Upper lobe of left lung (tissue), 6 donors: ENCODE measurements around the gene SLC6A6. TPM values are rescaled to one million over a fixed set of nuclear protein-coding genes. Genes with fewer than 3 reads are reported as not detected.
"Not testable (repeated sequence)": the region's sequence is repeated elsewhere in the genome, so short reads cannot be mapped to it uniquely, and the experiment has no call there.

Source experiments
- ATAC-seq, 2 donors: fragments of 200-7000 bp; cut with Tn5 transposase; one replicate each; pipeline ENCODE4 v1.9.1; 2022; ENCODE audit warnings: mild to moderate bottlenecking in 2 of 2, moderate library complexity in 2 of 2; ENCODE audit not compliant: low FRiP score in 2 of 2
- DNase-seq, 2 donors: peaks; one replicate each; pipeline ENCODE4 v3.0.0-alpha.2; 2019 to 2020
- H3K27ac ChIP-seq, 4 donors: fragments of 200-600 bp; sonication (generic); one replicate each; pipeline ENCODE4 v1.5.1; 2016 to 2019
- H3K27me3 ChIP-seq, 4 donors: fragments of 200-600 bp; sonication (generic); one replicate each; pipeline ENCODE4 v1.5.1; 2017 to 2019
- H3K36me3 ChIP-seq, 4 donors: fragments of 200-600 bp; sonication (generic); one replicate each; pipeline ENCODE4 v1.5.1; 2016 to 2019
- H3K4me1 ChIP-seq, 4 donors: fragments of 200-600 bp; sonication (generic); one replicate each; pipeline ENCODE4 v1.5.1; 2018 to 2019
- H3K4me3 ChIP-seq, 4 donors: fragments of 200-600 bp; sonication (generic); one replicate each; pipeline ENCODE4 v1.5.1; 2017 to 2019; ENCODE audit warnings: mild to moderate bottlenecking in 2 of 4, moderate library complexity in 1 of 4
- H3K9me3 ChIP-seq, 4 donors: fragments of 200-600 bp; sonication (generic); one replicate each; pipeline ENCODE4 v1.5.1; 2018 to 2019
- EP300 ChIP-seq, 4 donors: sonication (generic); formaldehyde crosslinking; IDR thresholded peaks; one replicate each; pipeline ENCODE4 v1.5.1; 2017; ENCODE audit warnings: antibody characterized with exemption in 4 of 4, control low read depth in 2 of 4
- POLR2A ChIP-seq, 4 donors: fragments of 450-650 bp; IDR thresholded peaks; one replicate each; pipeline ENCODE4 v1.5.1; 2016 to 2017; ENCODE audit warnings: antibody characterized with exemption in 4 of 4, mild to moderate bottlenecking in 2 of 4
- POLR2AphosphoS5 ChIP-seq, 2 donors: sonication (generic); formaldehyde crosslinking; IDR thresholded peaks; one replicate each; pipeline ENCODE4 v1.5.1; 2017; ENCODE audit warnings: antibody characterized with exemption in 2 of 2
- WGBS, 2 donors: methylation state at CpG; one replicate each; pipeline ENCODE4 v1.1.5; 2017 to 2018; 5-methylcytosine and 5-hydroxymethylcytosine counted together
- total RNA-seq, 6 donors: library from RNA; depleted of rRNA in 4 of 6; stranded (reverse); fragments of >200 nt in 4 of 6; gene quantifications; one replicate each; pipeline versions ENCODE4 v1.1.0 to v1.2.1, GENCODE V29; 2016 to 2021
- TF ChIP-seq, protein P1 (sequence below), 6 experiments: fragments of 450-650 bp in 4 of 6; fragments of 200-600 bp in 2 of 6; sonication (generic) in 2 of 6; IDR thresholded peaks; one replicate each; pipeline ENCODE4 v1.5.1; 2016 to 2019; ENCODE audit warnings: antibody characterized with exemption in 6 of 6
- donor health status: DM: no; HTN: no; CAD: no; lungs with moderate emphysema.
- donor health status: DM: no; HTN: yes; CAD: no; lungs with severe emphysema.

SLC6A6 gene
- total RNA-seq, 6 donors from 2014 or later, result 60.6 to 154 (median 92.8) TPM

DNA sequence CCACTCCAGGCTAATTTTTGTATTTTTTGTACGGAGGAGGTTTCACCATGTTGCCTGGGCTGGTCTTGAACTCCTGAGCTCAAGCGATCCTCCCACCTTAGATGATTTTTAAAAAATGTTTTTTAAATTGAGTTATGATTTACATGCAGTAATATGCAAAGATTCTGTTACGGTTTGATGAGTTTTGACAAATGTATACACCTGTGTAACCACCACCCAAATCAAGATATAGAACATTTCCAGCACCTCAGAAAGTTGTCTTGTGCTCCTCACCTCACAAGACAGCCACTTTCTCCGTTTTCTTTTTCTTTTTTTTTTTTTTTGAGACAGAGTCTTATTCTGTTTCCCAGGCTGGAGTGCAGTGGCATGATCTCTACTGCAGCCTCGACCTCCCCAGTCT lies 4.8 kb downstream of the SLC6A6 start:
- H3K4me1 ChIP-seq, result peaks cover 64 to 75% (median 67%) of the 10 kb centered on the region in 4 donors
- no peaks in the 10 kb centered on the region for H3K27me3 ChIP-seq

DNA sequence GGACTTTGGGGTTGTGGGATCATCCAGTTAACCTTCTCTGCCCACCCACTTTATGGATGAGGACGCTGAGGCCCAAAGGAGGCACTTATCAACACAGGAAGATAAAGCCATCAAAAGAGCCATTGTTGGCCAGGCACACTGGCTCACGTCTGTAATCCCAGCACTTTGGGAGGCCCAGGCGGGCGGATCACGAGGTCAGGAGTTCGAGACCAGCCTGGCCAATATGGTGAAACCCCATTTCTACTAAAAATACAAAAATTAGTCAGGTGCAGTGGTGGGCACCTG lies 7.3 kb downstream of the SLC6A6 start:
- not testable (repeated sequence) for H3K4me3 ChIP-seq, ATAC-seq, DNase-seq, H3K27me3 ChIP-seq, H3K9me3 ChIP-seq
- Histone ChIP-seq H3K27ac (peak overlapping the region; percentile 31 to 90 (median 88)), H3K36me3 (peaks cover 0 to 11% (median 4%) of the 10 kb centered on the region in 4 donors), H3K4me1 (peaks cover 67 to 80% (median 77%) of the 10 kb centered on the region in 4 donors)
- 89 to 94% methylated on average over 6 of the region's 6 CpGs for WGBS, 2 donors

More for the DNA sequence above, 4.8 kb downstream of the SLC6A6 start:
- no peak overlapping the region for H3K27ac ChIP-seq
- ATAC-seq (no peak), DNase-seq (no peak)
- H3K4me3 ChIP-seq, result no peak overlapping the region
- no peaks in the 10 kb centered on the region for H3K9me3 ChIP-seq
- TF ChIP-seq POLR2AphosphoS5 (IDR thresholded peaks at IDR 0.05) (no peak), POLR2A (IDR thresholded peaks at IDR 0.05) (no peak), EP300 (IDR thresholded peaks at IDR 0.05) (no peak)
- TF ChIP-seq, protein P1, sequence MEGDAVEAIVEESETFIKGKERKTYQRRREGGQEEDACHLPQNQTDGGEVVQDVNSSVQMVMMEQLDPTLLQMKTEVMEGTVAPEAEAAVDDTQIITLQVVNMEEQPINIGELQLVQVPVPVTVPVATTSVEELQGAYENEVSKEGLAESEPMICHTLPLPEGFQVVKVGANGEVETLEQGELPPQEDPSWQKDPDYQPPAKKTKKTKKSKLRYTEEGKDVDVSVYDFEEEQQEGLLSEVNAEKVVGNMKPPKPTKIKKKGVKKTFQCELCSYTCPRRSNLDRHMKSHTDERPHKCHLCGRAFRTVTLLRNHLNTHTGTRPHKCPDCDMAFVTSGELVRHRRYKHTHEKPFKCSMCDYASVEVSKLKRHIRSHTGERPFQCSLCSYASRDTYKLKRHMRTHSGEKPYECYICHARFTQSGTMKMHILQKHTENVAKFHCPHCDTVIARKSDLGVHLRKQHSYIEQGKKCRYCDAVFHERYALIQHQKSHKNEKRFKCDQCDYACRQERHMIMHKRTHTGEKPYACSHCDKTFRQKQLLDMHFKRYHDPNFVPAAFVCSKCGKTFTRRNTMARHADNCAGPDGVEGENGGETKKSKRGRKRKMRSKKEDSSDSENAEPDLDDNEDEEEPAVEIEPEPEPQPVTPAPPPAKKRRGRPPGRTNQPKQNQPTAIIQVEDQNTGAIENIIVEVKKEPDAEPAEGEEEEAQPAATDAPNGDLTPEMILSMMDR (IDR thresholded peaks at IDR 0.05), result no peak
- peaks cover 0 to 11% (median 4%) of the 10 kb centered on the region in 4 donors for H3K36me3 ChIP-seq
- 83 to 93% methylated on average over 5 of the region's 5 CpGs for WGBS, 2 donors

DNA sequence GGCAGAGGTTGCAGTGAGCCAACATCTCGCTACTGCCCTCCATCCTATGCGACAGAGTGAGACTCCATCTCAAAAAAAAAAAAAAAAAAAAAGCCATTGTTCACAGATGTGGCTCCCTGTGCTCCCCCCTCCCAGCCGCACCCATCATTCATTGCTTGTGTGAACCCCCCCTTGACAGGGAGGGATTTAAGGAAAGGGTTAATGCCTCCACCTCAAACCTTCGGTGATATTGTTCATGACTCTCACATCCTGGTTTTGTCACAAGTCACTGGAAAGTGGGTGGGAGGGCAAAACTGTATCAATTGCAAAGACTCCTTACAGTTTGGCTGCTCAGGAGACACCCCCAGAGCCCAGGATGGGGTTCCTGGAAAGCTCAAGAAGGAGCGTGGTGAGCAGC lies 7.7 kb downstream of the SLC6A6 start:
- Histone ChIP-seq H3K4me3 (no peak overlapping the region), H3K27ac (peak overlapping the region; percentile 78 to 90 (median 88)), H3K36me3 (peaks cover 0 to 11% (median 4%) of the 10 kb centered on the region in 4 donors), H3K4me1 (peaks cover 63 to 79% (median 75%) of the 10 kb centered on the region in 4 donors), H3K9me3 (no peaks in the 10 kb centered on the region), H3K27me3 (no peaks in the 10 kb centered on the region)
- 82 to 83% methylated on average over 5 of the region's 5 CpGs for whole genome bisulfite sequencing, 2 donors
- DNase-seq (no peak), ATAC-seq (no peak)
- TF ChIP-seq, protein P1 (IDR thresholded peaks at IDR 0.05), result no peak
- TF ChIP-seq EP300 (IDR thresholded peaks at IDR 0.05) (no peak), POLR2A (IDR thresholded peaks at IDR 0.05) (no peak), POLR2AphosphoS5 (IDR thresholded peaks at IDR 0.05) (no peak)

DNA sequence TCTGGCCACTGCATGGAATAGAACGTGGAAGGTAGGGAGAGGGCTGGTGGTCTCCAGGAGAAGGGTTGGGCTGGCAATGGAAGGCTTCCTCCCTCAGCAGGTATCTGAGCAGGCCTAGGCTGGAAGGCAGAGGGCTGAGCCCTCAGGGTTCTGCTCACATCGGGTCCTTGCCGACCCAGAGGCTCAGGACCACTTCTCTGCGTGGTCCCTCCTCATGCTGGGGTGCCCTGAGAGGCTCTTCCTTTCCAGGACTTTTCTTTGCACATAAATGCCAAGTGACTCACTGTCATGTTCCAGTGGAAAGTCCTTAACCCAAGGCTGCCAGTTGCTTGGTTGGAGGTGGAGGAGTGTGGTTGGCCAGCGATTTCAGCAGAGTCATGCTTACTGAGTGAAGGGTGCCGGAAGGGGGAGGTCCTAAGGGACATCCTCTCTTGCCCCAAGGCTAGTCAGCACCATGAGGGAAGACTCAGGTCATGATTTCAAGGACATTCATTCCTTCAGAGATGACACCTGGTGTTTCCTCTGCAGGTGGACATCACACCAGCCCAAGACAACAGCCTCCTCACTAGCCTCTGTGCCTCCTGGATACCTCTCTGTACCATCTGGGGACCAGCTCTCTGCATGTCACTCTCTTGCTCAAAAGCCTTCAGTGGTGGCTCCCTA lies 8.2 kb downstream of the SLC6A6 start:
- DNase-seq, result peak in 1 of 2 donors; percentile 95
- H3K4me1 ChIP-seq, result peaks cover 58 to 79% (median 72%) of the 10 kb centered on the region in 4 donors
- TF ChIP-seq POLR2AphosphoS5 (IDR thresholded peaks at IDR 0.05) (peak; percentile 75 to 84), EP300 (IDR thresholded peaks at IDR 0.05) (peak in 1 of 4 donors; percentile 94), POLR2A (IDR thresholded peaks at IDR 0.05) (peak in 1 of 4 donors; percentile 54)
- TF ChIP-seq, protein P1 (IDR thresholded peaks at IDR 0.05), result no peak
- peak overlapping the region; percentile 78 to 90 (median 88) for H3K27ac ChIP-seq
- WGBS, 2 donors, result 63 to 71% methylated on average over 6 of the region's 6 CpGs
- H3K27me3 ChIP-seq, result no peaks in the 10 kb centered on the region
- ATAC-seq, result peak; percentile 82 to 83
- no peaks in the 10 kb centered on the region for H3K9me3 ChIP-seq
- H3K36me3 ChIP-seq, result peaks cover 0 to 12% (median 4%) of the 10 kb centered on the region in 4 donors
- no peak overlapping the region for H3K4me3 ChIP-seq

DNA sequence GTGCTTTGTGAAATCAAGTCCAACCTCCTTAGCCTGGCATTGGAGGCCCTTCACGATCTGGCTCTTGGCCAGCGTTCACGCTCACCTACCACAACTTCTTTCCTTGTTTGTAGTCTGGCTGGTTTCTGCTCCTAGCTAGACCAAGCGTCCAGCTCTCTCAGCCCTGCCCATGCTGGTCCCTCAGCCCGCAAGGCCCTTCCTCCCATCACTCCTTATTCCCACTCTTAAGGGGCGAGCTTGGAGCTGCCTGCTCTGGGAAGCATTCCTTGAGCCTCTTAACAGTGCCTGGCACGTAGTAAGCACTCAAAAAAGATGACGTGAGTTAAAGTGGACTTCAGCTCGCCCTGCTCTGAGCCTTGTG lies 8.7 kb downstream of the SLC6A6 start:
- DNase-seq, result peak in 1 of 2 donors; percentile 90
- WGBS, 2 donors, result 67 to 70% methylated on average over 9 of the region's 9 CpGs
- Histone ChIP-seq H3K27me3 (no peaks in the 10 kb centered on the region), H3K36me3 (peaks cover 0 to 17% (median 4%) of the 10 kb centered on the region in 4 donors), H3K9me3 (no peaks in the 10 kb centered on the region), H3K4me1 (peaks cover 53 to 77% (median 67%) of the 10 kb centered on the region in 4 donors), H3K4me3 (no peak overlapping the region), H3K27ac (peak overlapping the region; percentile 78 to 90 (median 88))
- peak; percentile 14 to 88 (median 54) for TF ChIP-seq EP300 (IDR thresholded peaks at IDR 0.05)
- TF ChIP-seq POLR2A (IDR thresholded peaks at IDR 0.05), result no peak
- TF ChIP-seq, protein P1 (IDR thresholded peaks at IDR 0.05), result no peak
- TF ChIP-seq POLR2AphosphoS5 (IDR thresholded peaks at IDR 0.05), result peak; percentile 47 to 48
- ATAC-seq, result peak; percentile 44 to 89
